GM12878 (cell line): ENCODE measurements around the gene CFLAR. TPM values are rescaled to one million over a fixed set of nuclear protein-coding genes. Genes with fewer than 3 reads are reported as not detected.

ENCODE experiments used
- ATAC-seq: fragments of 200-7000 bp; cut with Tn5 transposase; 3 replicates; pipeline ENCODE4 v1.9.1; 2020; ENCODE audit warnings: mild to moderate bottlenecking, moderate library complexity
- BruUV-seq: library from RNA; stranded (reverse); fragments of 400-500 nt; replicated peaks from 2 replicates; lab custom pipeline; 2021; lab: Mats Ljungman, UMichigan
- CTCF ChIA-PET: fragments of 300-600 bp; sonication (Branson Sonifier 250); formaldehyde crosslinking; extraction: SDS; loops from one replicate; lab custom pipeline; 2021; ENCODE audit warnings: inconsistent platforms; lab: Yijun Ruan, JAX
- POLR2A ChIA-PET: fragments of 350-600 bp; formaldehyde crosslinking; extraction: SDS; loops from one replicate; lab custom pipeline; 2021; ENCODE audit warnings: inconsistent platforms; lab: Charles Lee
- RAD21 ChIA-PET: fragments of 300-600 bp; sonication (Branson Sonifier 250); formaldehyde crosslinking; loops from one replicate; lab custom pipeline; 2023; ENCODE audit warnings: antibody characterized with exemption; ENCODE audit not compliant: unreplicated experiment; lab: Charles Lee
- SMC1A ChIA-PET: fragments of 300-600 bp; sonication (Branson Sonifier 250); formaldehyde crosslinking; loops from one replicate; lab custom pipeline; 2023; ENCODE audit not compliant: unreplicated experiment, uncharacterized antibody; lab: Charles Lee
- DNase-seq: peaks from one replicate; pipeline ENCODE4 v3.0.0-alpha.2; 2011; ENCODE audit warnings: low read depth, low spot score
- FAIRE-seq: peaks from 3 replicates; lab custom pipeline; 2011; peaks lifted over from hg19 to GRCh38; lab: Jason Lieb, UNC
- H2AFZ ChIP-seq: 2 replicates; pipeline ENCODE4 v1.6.0; 2011; ENCODE audit warnings: low read depth, low read length, control low read depth; ENCODE audit not compliant: control insufficient read depth
- H3K27ac ChIP-seq: 2 replicates; pipeline ENCODE4 v1.5.1; 2011; ENCODE audit warnings: control low read depth; ENCODE audit not compliant: control insufficient read depth, insufficient read depth
- H3K27me3 ChIP-seq, 2 experiments: replicated peaks in 1 of 2; 2 replicates each; pipeline versions ENCODE4 v1.6.0 to v1.6.1; 2011; ENCODE audit warnings: low read length in 1 of 2; ENCODE audit not compliant: control insufficient read depth in 2 of 2, insufficient read depth in 2 of 2
- H3K36me3 ChIP-seq, 2 experiments: 2 replicates each; pipeline ENCODE4 v1.5.1; 2011; ENCODE audit warnings: low read length in 1 of 2; ENCODE audit not compliant: control insufficient read depth in 2 of 2, insufficient read depth in 2 of 2
- H3K4me1 ChIP-seq: 2 replicates; pipeline ENCODE4 v1.6.1; 2011; ENCODE audit warnings: mild to moderate bottlenecking, low read length, moderate library complexity, mixed read lengths; ENCODE audit not compliant: control insufficient read depth, insufficient read depth
- H3K4me2 ChIP-seq: 2 replicates; pipeline ENCODE4 v1.6.0; 2011; ENCODE audit warnings: control low read depth; ENCODE audit not compliant: control insufficient read depth, insufficient read depth
- H3K4me3 ChIP-seq: fragments of 200-600 bp; sonication (generic); 2 replicates; pipeline ENCODE4 v1.5.1; 2016
- H3K79me2 ChIP-seq: 2 replicates; pipeline ENCODE4 v1.6.0; 2011; ENCODE audit warnings: low read length; ENCODE audit not compliant: control insufficient read depth, insufficient read depth
- H3K9ac ChIP-seq: 2 replicates; pipeline ENCODE4 v1.8.0; 2011; ENCODE audit warnings: low read length, control low read depth, mixed read lengths; ENCODE audit not compliant: control insufficient read depth, insufficient read depth
- H3K9me3 ChIP-seq: replicated peaks from 3 replicates; pipeline ENCODE4 v1.5.1; 2011; ENCODE audit warnings: mild to moderate bottlenecking, low read length; ENCODE audit not compliant: control insufficient read depth, insufficient read depth
- H4K20me1 ChIP-seq: 2 replicates; pipeline ENCODE4 v1.6.0; 2011; ENCODE audit not compliant: control insufficient read depth, insufficient read depth
- CBX5 ChIP-seq: sonication (generic); IDR thresholded peaks from 2 replicates; pipeline ENCODE4 v1.6.1; 2016; ENCODE audit warnings: low read depth, moderate library complexity, mild to moderate bottlenecking, inconsistent platforms
- MTA3 ChIP-seq: IDR thresholded peaks from 2 replicates; pipeline ENCODE4 v1.6.1; 2012; ENCODE audit warnings: low read length, inconsistent platforms, borderline replicate concordance
- NR2C1 ChIP-seq: fragments of 450-650 bp; IDR thresholded peaks from 2 replicates; pipeline ENCODE4 v1.6.1; 2017; ENCODE audit warnings: antibody characterized with exemption, mild to moderate bottlenecking, moderate library complexity
- NR2C2 ChIP-seq: IDR thresholded peaks from 2 replicates; pipeline ENCODE4 v1.6.1; 2011; ENCODE audit warnings: borderline replicate concordance, low read depth; ENCODE audit not compliant: control insufficient read depth, insufficient read length
- PAX8 ChIP-seq: fragments of 450-650 bp; IDR thresholded peaks from 2 replicates; pipeline ENCODE4 v1.6.1; 2017; ENCODE audit warnings: mild to moderate bottlenecking, moderate library complexity
- RCOR1 ChIP-seq: conservative IDR thresholded peaks from 2 replicates; pipeline ENCODE4 v1.6.1; 2012; ENCODE audit warnings: low read depth, low read length, improper control_type of control experiment
- SIN3A ChIP-seq: IDR thresholded peaks from 2 replicates; pipeline ENCODE4 v1.6.1; 2012; ENCODE audit warnings: low read depth, low read length, improper control_type of control experiment
- SKIL ChIP-seq: fragments of 450-650 bp; IDR thresholded peaks from 2 replicates; pipeline ENCODE4 v1.6.1; 2017; ENCODE audit warnings: mild to moderate bottlenecking, low read depth, inconsistent platforms; ENCODE audit not compliant: poor library complexity, severe bottlenecking
- STAT3 ChIP-seq: IDR thresholded peaks from 2 replicates; pipeline ENCODE4 v1.6.1; 2011; ENCODE audit warnings: low read depth, low read length, improper control_type of control experiment
- ZBED1 ChIP-seq: IDR thresholded peaks from 2 replicates; pipeline ENCODE4 v1.6.1; 2016; ENCODE audit warnings: borderline replicate concordance
- ZBTB4 ChIP-seq: fragments of 450-650 bp; formaldehyde crosslinking; IDR thresholded peaks from 2 replicates; pipeline ENCODE4 v1.4.0; 2022; ENCODE audit warnings: mild to moderate bottlenecking, moderate library complexity
- ZNF207 ChIP-seq: fragments of 450-650 bp; IDR thresholded peaks from 2 replicates; pipeline ENCODE4 v1.6.1; 2014; ENCODE audit warnings: antibody characterized with exemption, mild to moderate bottlenecking, borderline replicate concordance
- ZNF592 ChIP-seq: fragments of 450-650 bp; IDR thresholded peaks from 2 replicates; pipeline ENCODE4 v1.6.1; 2017; ENCODE audit warnings: mild to moderate bottlenecking, moderate library complexity
- WGBS: methylation state at CpG from one replicate; pipeline ENCODE4 v1.1.6; 2016; ENCODE audit warnings: low lambda C conversion rate; ENCODE audit not compliant: insufficient replicate concordance, insufficient coverage; ENCODE audit errors: missing lambda C conversion rate; 5-methylcytosine and 5-hydroxymethylcytosine counted together
- in situ Hi-C: fragments of 300-500 bp; cut with MboI; formaldehyde crosslinking; loops from 9 replicates; pipeline ENCODE4 v1.14.3; 2018; ENCODE audit warnings: mixed read lengths
- intact Hi-C: fragments of 100-400 bp; cut with micrococcal nuclease; formaldehyde crosslinking; loops from one replicate; pipeline ENCODE4 v1.14.2; 2022; ENCODE audit not compliant: unreplicated experiment
- polyA plus RNA-seq, 11 experiments: library from polyadenylated mRNA; depleted of rRNA in 4 of 11; unstranded in 6 of 11; stranded (reverse) in 5 of 11; fragments of >200 nt; fragmentation: Nextera tagmentation in 4 of 11; fragmentation: Illumina TruSeq in 1 of 11; extraction: Ambion mirVana in 4 of 11; extraction: Trizol in 1 of 11; gene quantifications; 1 replicate in 1 of 11; 2 replicates in 10 of 11; pipeline versions ENCODE4 v1.2.1 to v1.2.3, GENCODE V29; 2011 to 2016; ENCODE audit warnings: inconsistent platforms in 2 of 11, missing spikeins in 2 of 11, low read depth in 1 of 11
- total RNA-seq, 4 experiments: library from RNA; depleted of rRNA in 3 of 4; stranded (reverse); fragments of >200 nt in 3 of 4; fragmentation: Illumina TruSeq in 1 of 4; extraction: Trizol in 1 of 4; gene quantifications; 2 replicates each; pipeline versions ENCODE4 v1.2.1 to v1.2.3, GENCODE V29; 2013 to 2021

The CFLAR gene
- total and polyA plus RNA-seq, 10 of the 15 experiments (the other 5 are each of a cell fraction or from before 2014, with no cell fraction given) = 80.6 to 181 (median 101) TPM

GRCh38 chr2:201116959-201117734 lies 1.2 kb downstream of the CFLAR start:
- peak overlapping the region; percentile 81 for H2AFZ ChIP-seq
- under 1% methylated on average over 22 of the region's 22 CpGs for WGBS
- RAD21 ChIA-PET = interaction anchor here (0.7 to 7.7 kb wide), 11 partner anchors 36 to 304 kb away, joined by 3 to 71 read pairs (median 7); partner anchors contain the start of genes CASP10, NDUFB3 and ORC2
- no peak for TF ChIP-seq ZBED1
- TF ChIP-seq NR2C1 = no peak
- no peak for TF ChIP-seq ZNF207
- 0 out of 2 replicates have a peak, but pooled peaks have one; percentile 26 for TF ChIP-seq SIN3A
- TF ChIP-seq PAX8 = no peak
- no peak for TF ChIP-seq ZBTB4
- TF ChIP-seq STAT3 = no peak
- peak; percentile 39 for TF ChIP-seq SKIL
- TF ChIP-seq NR2C2 = no peak
- no peak for TF ChIP-seq ZNF592
- TF ChIP-seq CBX5 = no peak
- TF ChIP-seq MTA3 = no peak
- no peak for TF ChIP-seq RCOR1

More at GRCh38 chr2:201116959-201117734, 1.2 kb downstream of the CFLAR start:
- Histone ChIP-seq H4K20me1 (no peaks in the 10 kb centered on the region), H3K4me1 (peaks cover 7% of the 10 kb centered on the region), H3K4me2 (peak overlapping the region; percentile 98), H3K27me3 (no peaks in the 10 kb centered on the region), H3K9ac (peak overlapping the region; percentile 99), H3K36me3 (no peaks in the 10 kb centered on the region), H3K4me3 (peak overlapping the region; percentile 82), H3K27ac (peak overlapping the region; percentile 99), H3K9me3 (no peaks in the 10 kb centered on the region), H3K79me2 (peaks cover 74% of the 10 kb centered on the region)
- intact Hi-C loops (loop anchor here (2.0 to 5.0 kb wide), 5 partner anchors 46 to 228 kb away; partner anchors contain the start of genes HYCC2, NIF3L1, ORC2 and PPIL3), in situ Hi-C loops (no loop called here)
- SMC1A ChIA-PET = interaction anchor here (0.7 to 9.4 kb wide), 21 partner anchors 14 to 161 kb away, joined by 3 to 143 read pairs (median 4); partner anchors contain the start of genes CASP10, NDUFB3 and ORC2
- CTCF ChIA-PET = interaction anchor here (0.7 to 5.0 kb wide), 22 partner anchors 10 to 216 kb away, joined by 3 to 53 read pairs (median 6); partner anchors contain the start of genes CASP10 and HYCC2
- DNase-seq = no peak
- ATAC-seq = peak; percentile 39
- no peak for FAIRE-seq
- POLR2A ChIA-PET = interaction anchor here (0.8 to 7.0 kb wide), 15 partner anchors 14 to 254 kb away, joined by 3 to 127 read pairs (median 4); partner anchors contain the start of genes HYCC2, NDUFB3, NIF3L1 and ORC2
- no TSS peak for BruUV-seq
